ENCODE data around the gene NDOR1. TPM values are rescaled to one million over a fixed set of nuclear protein-coding genes. Genes with fewer than 3 reads are reported as not detected.
"Not testable (repeated sequence)": the region's sequence is repeated elsewhere in the genome, so short reads cannot be mapped to it uniquely, and the experiment has no call there.

The NDOR1 gene
- total and polyA plus RNA-seq, 5 donors from 2014 or later, result 3.9 to 30.0 (median 5.3) TPM

- Mint-ChIP-seq H3K27me3 (no peaks in the 10 kb centered on the region), H3K4me3 (peak overlapping the region; percentile 84 to 97 (median 91)), H3K36me3 (peaks cover 7% of the 10 kb centered on the region), H3K4me1 (peaks cover 0 to 26% (median 3%) of the 10 kb centered on the region in 4 donors), H3K27ac (peak overlapping the region; percentile 67 to 76 (median 76)), H3K9me3 (no peaks in the 10 kb centered on the region)
- Histone ChIP-seq H3K4me1 (ENCODE audit: control insufficient read depth, insufficient read depth, low read length, poor library complexity, severe bottlenecking) (peaks cover 27% of the 10 kb centered on the region), H3K9me3 (ENCODE audit: control insufficient read depth in 2 of 2, low read length in 2 of 2) (no peaks in the 10 kb centered on the region), H3K4me3 (ENCODE audit: low read depth, low read length) (peak overlapping the region; percentile 53), H3K27ac (ENCODE audit: insufficient read depth, low read length, poor library complexity, severe bottlenecking) (peak overlapping the region; percentile 63), H3K36me3 (ENCODE audit: control insufficient read depth, insufficient read depth, low read length) (peaks cover 12% of the 10 kb centered on the region), H3K27me3 (ENCODE audit: control insufficient read depth, insufficient read depth, low read length) (no peaks in the 10 kb centered on the region)
- ATAC-seq (ENCODE audit: low read depth in 2 of 2), result no peak
- DNase-seq, result peak in 1 of 3 donors; percentile 50
Observed at GRCh38 chr9:137255448-137256114, 50.1 kb downstream of the NDOR1 start.

GRCh38 chr9:137256362-137256761 lies 50.9 kb downstream of the NDOR1 start:
- H3K4me1 ChIP-seq (ENCODE audit: control insufficient read depth, insufficient read depth, low read length, poor library complexity, severe bottlenecking), result peaks cover 27% of the 10 kb centered on the region
- H3K36me3 Mint-ChIP-seq, result peaks cover 7% of the 10 kb centered on the region
- no peaks in the 10 kb centered on the region for H3K9me3 ChIP-seq (ENCODE audit: control insufficient read depth in 2 of 2, low read length in 2 of 2)
- H3K27me3 Mint-ChIP-seq, result no peaks in the 10 kb centered on the region
- H3K4me3 Mint-ChIP-seq, result peak overlapping the region; percentile 18 to 92 (median 85)
- peak overlapping the region in 1 of 3 donors; percentile 67 for H3K27ac Mint-ChIP-seq
- H3K9me3 Mint-ChIP-seq, result no peaks in the 10 kb centered on the region
- H3K27ac ChIP-seq (ENCODE audit: insufficient read depth, low read length, poor library complexity, severe bottlenecking), result no peak overlapping the region
- H3K4me1 Mint-ChIP-seq, result peaks cover 0 to 26% (median 3%) of the 10 kb centered on the region in 4 donors
- ATAC-seq (ENCODE audit: low read depth in 2 of 2), result no peak
- no peaks in the 10 kb centered on the region for H3K27me3 ChIP-seq (ENCODE audit: control insufficient read depth, insufficient read depth, low read length)
- H3K4me3 ChIP-seq (ENCODE audit: low read depth, low read length), result peak overlapping the region; percentile 53
- DNase-seq, result no peak
- peaks cover 12% of the 10 kb centered on the region for H3K36me3 ChIP-seq (ENCODE audit: control insufficient read depth, insufficient read depth, low read length)

- no peak overlapping the region for H3K4me3 ChIP-seq (ENCODE audit: low read depth, low read length)
- Mint-ChIP-seq H3K27me3 (no peaks in the 10 kb centered on the region), H3K4me3 (peak overlapping the region; percentile 18 to 92 (median 85)), H3K27ac (peak overlapping the region in 1 of 3 donors; percentile 11), H3K36me3 (peaks cover 11% of the 10 kb centered on the region), H3K9me3 (no peaks in the 10 kb centered on the region), H3K4me1 (peaks cover 0 to 30% (median 4%) of the 10 kb centered on the region in 4 donors)
- peaks cover 12% of the 10 kb centered on the region for H3K36me3 ChIP-seq (ENCODE audit: control insufficient read depth, insufficient read depth, low read length)
- ATAC-seq (ENCODE audit: low read depth in 2 of 2) (no peak), DNase-seq (no peak)
- H3K27ac ChIP-seq (ENCODE audit: insufficient read depth, low read length, poor library complexity, severe bottlenecking), result no peak overlapping the region
- H3K4me1 ChIP-seq (ENCODE audit: control insufficient read depth, insufficient read depth, low read length, poor library complexity, severe bottlenecking), result peaks cover 27% of the 10 kb centered on the region
- H3K9me3 ChIP-seq (ENCODE audit: control insufficient read depth in 2 of 2, low read length in 2 of 2), result no peaks in the 10 kb centered on the region
- H3K27me3 ChIP-seq (ENCODE audit: control insufficient read depth, insufficient read depth, low read length), result no peaks in the 10 kb centered on the region
Observed at GRCh38 chr9:137256856-137257255, 51.4 kb downstream of the NDOR1 start.

- not testable (repeated sequence) for H3K4me1 Mint-ChIP-seq; ATAC-seq (ENCODE audit: low read depth in 2 of 2)
Observed at GRCh38 chr9:137262173-137262908, 56.8 kb downstream of the NDOR1 start.

GRCh38 chr9:137262909-137263285 lies 57.4 kb downstream of the NDOR1 start:
- Mint-ChIP-seq H3K27ac (no peak overlapping the region), H3K36me3 (peaks cover 12% of the 10 kb centered on the region), H3K4me1 (peaks cover 0 to 10% (median 1%) of the 10 kb centered on the region in 4 donors), H3K4me3 (no peak overlapping the region), H3K9me3 (no peaks in the 10 kb centered on the region), H3K27me3 (no peaks in the 10 kb centered on the region)
- Histone ChIP-seq H3K27ac (ENCODE audit: insufficient read depth, low read length, poor library complexity, severe bottlenecking) (no peak overlapping the region), H3K27me3 (ENCODE audit: control insufficient read depth, insufficient read depth, low read length) (no peaks in the 10 kb centered on the region), H3K9me3 (ENCODE audit: control insufficient read depth in 2 of 2, low read length in 2 of 2) (no peaks in the 10 kb centered on the region), H3K4me1 (ENCODE audit: control insufficient read depth, insufficient read depth, low read length, poor library complexity, severe bottlenecking) (no peaks in the 10 kb centered on the region), H3K36me3 (ENCODE audit: control insufficient read depth, insufficient read depth, low read length) (peaks cover 30% of the 10 kb centered on the region), H3K4me3 (ENCODE audit: low read depth, low read length) (no peak overlapping the region)
- DNase-seq (no peak), ATAC-seq (ENCODE audit: low read depth in 2 of 2) (no peak)

More at GRCh38 chr9:137262173-137262908, 56.8 kb downstream of the NDOR1 start:
- peaks cover 30% of the 10 kb centered on the region for H3K36me3 ChIP-seq (ENCODE audit: control insufficient read depth, insufficient read depth, low read length)
- not testable (repeated sequence) for H3K9me3 ChIP-seq (ENCODE audit: control insufficient read depth in 2 of 2, low read length in 2 of 2); H3K27me3 Mint-ChIP-seq; H3K4me1 ChIP-seq (ENCODE audit: control insufficient read depth, insufficient read depth, low read length, poor library complexity, severe bottlenecking); H3K4me3 Mint-ChIP-seq; H3K4me3 ChIP-seq (ENCODE audit: low read depth, low read length); H3K9me3 Mint-ChIP-seq; H3K27ac ChIP-seq (ENCODE audit: insufficient read depth, low read length, poor library complexity, severe bottlenecking); DNase-seq; H3K27me3 ChIP-seq (ENCODE audit: control insufficient read depth, insufficient read depth, low read length); H3K27ac Mint-ChIP-seq
- peaks cover 12% of the 10 kb centered on the region for H3K36me3 Mint-ChIP-seq

GRCh38 chr9:137263506-137263905 lies 58.0 kb downstream of the NDOR1 start:
- Mint-ChIP-seq H3K4me3 (no peak overlapping the region), H3K36me3 (peaks cover 13% of the 10 kb centered on the region), H3K27me3 (no peaks in the 10 kb centered on the region), H3K9me3 (no peaks in the 10 kb centered on the region), H3K27ac (no peak overlapping the region), H3K4me1 (peaks cover 0 to 11% (median 1%) of the 10 kb centered on the region in 4 donors)
- Histone ChIP-seq H3K27me3 (ENCODE audit: control insufficient read depth, insufficient read depth, low read length) (no peaks in the 10 kb centered on the region), H3K4me1 (ENCODE audit: control insufficient read depth, insufficient read depth, low read length, poor library complexity, severe bottlenecking) (no peaks in the 10 kb centered on the region), H3K27ac (ENCODE audit: insufficient read depth, low read length, poor library complexity, severe bottlenecking) (no peak overlapping the region), H3K36me3 (ENCODE audit: control insufficient read depth, insufficient read depth, low read length) (peaks cover 30% of the 10 kb centered on the region), H3K9me3 (ENCODE audit: control insufficient read depth in 2 of 2, low read length in 2 of 2) (no peaks in the 10 kb centered on the region), H3K4me3 (ENCODE audit: low read depth, low read length) (no peak overlapping the region)
- DNase-seq (no peak), ATAC-seq (ENCODE audit: low read depth in 2 of 2) (no peak)

GRCh38 chr9:137264067-137264466 lies 58.6 kb downstream of the NDOR1 start:
- no peak for DNase-seq
- no peak overlapping the region for H3K27ac Mint-ChIP-seq

More at GRCh38 chr9:137264067-137264466, 58.6 kb downstream of the NDOR1 start:
- no peak overlapping the region for H3K4me3 Mint-ChIP-seq
- no peak overlapping the region for H3K27ac ChIP-seq (ENCODE audit: insufficient read depth, low read length, poor library complexity, severe bottlenecking)
- H3K36me3 ChIP-seq (ENCODE audit: control insufficient read depth, insufficient read depth, low read length), result peaks cover 31% of the 10 kb centered on the region
- no peak for ATAC-seq (ENCODE audit: low read depth in 2 of 2)
- peaks cover 14% of the 10 kb centered on the region for H3K36me3 Mint-ChIP-seq
- H3K9me3 Mint-ChIP-seq, result no peaks in the 10 kb centered on the region
- no peaks in the 10 kb centered on the region for H3K9me3 ChIP-seq (ENCODE audit: control insufficient read depth in 2 of 2, low read length in 2 of 2)
- H3K27me3 ChIP-seq (ENCODE audit: control insufficient read depth, insufficient read depth, low read length), result no peaks in the 10 kb centered on the region
- no peak overlapping the region for H3K4me3 ChIP-seq (ENCODE audit: low read depth, low read length)
- no peaks in the 10 kb centered on the region for H3K4me1 ChIP-seq (ENCODE audit: control insufficient read depth, insufficient read depth, low read length, poor library complexity, severe bottlenecking)
- no peaks in the 10 kb centered on the region for H3K27me3 Mint-ChIP-seq
- H3K4me1 Mint-ChIP-seq, result peaks cover 0 to 14% (median 3%) of the 10 kb centered on the region in 4 donors

Data from CD4-positive, CD25-positive, alpha-beta regulatory T cell (primary cell).